ENCODE data around the gene SLC25A30.

GRCh38 chr13:45384474-45385174 lies 33.5 kb downstream of the SLC25A30 start:
- TF ChIP-seq CTCF (IDR thresholded peaks at IDR 0.05) (no peak), POLR2A (IDR thresholded peaks at IDR 0.05) (no peak)

All from prostate gland (tissue), 2 donors.